Peyer's patch (tissue), 4 donors: ENCODE results near the gene CREG1. TPM values are rescaled to one million over a fixed set of nuclear protein-coding genes. Genes with fewer than 3 reads are reported as not detected.
"Not testable (repeated sequence)": the region's sequence is repeated elsewhere in the genome, so short reads cannot be mapped to it uniquely, and the experiment has no call there.

Experiments
- DNase-seq, 3 donors: peaks; one replicate each; pipeline ENCODE4 v3.0.0-alpha.2; 2017 to 2019
- H3K27ac ChIP-seq, 4 donors: fragments of 200-600 bp; sonication (generic); one replicate each; pipeline ENCODE4 v1.5.1; 2016 to 2019
- H3K27me3 ChIP-seq, 2 donors: fragments of 200-600 bp; sonication (generic); one replicate each; pipeline ENCODE4 v1.5.1; 2019
- H3K36me3 ChIP-seq, 3 donors: fragments of 200-600 bp; sonication (generic); one replicate each; pipeline ENCODE4 v1.5.1; 2016 to 2019
- H3K4me1 ChIP-seq, 4 donors: fragments of 200-600 bp; sonication (generic); one replicate each; pipeline ENCODE4 v1.5.1; 2016 to 2019
- H3K4me3 ChIP-seq, 4 donors: fragments of 200-600 bp; sonication (generic); 1 replicate in 3 of 4; 2 replicates in 1 of 4; pipeline ENCODE4 v1.5.1; 2016 to 2019; ENCODE audit warnings: mild to moderate bottlenecking in 1 of 4
- H3K9me3 ChIP-seq, 4 donors: fragments of 200-600 bp; sonication (generic); one replicate each; pipeline ENCODE4 v1.5.1; 2016 to 2019; ENCODE audit warnings: mild to moderate bottlenecking in 1 of 4
- POLR2A ChIP-seq, 2 donors: fragments of 450-650 bp; IDR thresholded peaks; one replicate each; pipeline ENCODE4 v1.5.1; 2017; ENCODE audit warnings: antibody characterized with exemption in 2 of 2, mild to moderate bottlenecking in 2 of 2, moderate library complexity in 2 of 2
- total RNA-seq, 4 donors: library from RNA; depleted of rRNA; stranded (reverse); fragments of >200 nt; gene quantifications; one replicate each; pipeline ENCODE4 v1.1.0, GENCODE V29; 2016
- TF ChIP-seq, protein P1 (sequence below), 6 experiments: fragments of 450-650 bp in 4 of 6; fragments of 200-600 bp in 2 of 6; sonication (generic) in 1 of 6; IDR thresholded peaks; one replicate each; pipeline ENCODE4 v1.5.1; 2017 to 2019; ENCODE audit warnings: antibody characterized with exemption in 6 of 6, mild to moderate bottlenecking in 3 of 6, moderate library complexity in 1 of 6

The CREG1 gene
- total RNA-seq, 4 donors from 2014 or later, result 50.3 to 80.3 (median 67.6) TPM

DNA sequence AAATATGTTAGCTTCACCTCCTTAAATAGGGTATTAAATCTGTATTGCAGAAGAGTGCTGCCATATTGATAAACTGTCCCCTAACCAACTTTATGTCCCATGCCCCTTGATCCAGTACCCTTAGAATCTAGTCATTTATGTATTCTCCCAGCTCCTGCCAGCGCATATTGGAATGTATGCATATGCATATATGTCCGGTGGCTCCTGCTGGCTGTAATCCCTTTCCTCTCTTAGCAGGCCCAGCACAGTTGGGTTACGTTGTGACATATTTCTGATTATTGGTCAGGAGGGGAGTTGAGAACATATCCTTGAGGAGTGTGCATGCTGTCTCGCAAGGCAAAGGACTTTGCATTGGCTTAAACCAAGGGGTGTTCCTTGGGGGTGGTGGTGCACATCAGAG lies 29.2 kb upstream of the CREG1 start:
- H3K27ac ChIP-seq, result no peak overlapping the region
- no peaks in the 10 kb centered on the region for H3K27me3 ChIP-seq
- TF ChIP-seq, protein P1, sequence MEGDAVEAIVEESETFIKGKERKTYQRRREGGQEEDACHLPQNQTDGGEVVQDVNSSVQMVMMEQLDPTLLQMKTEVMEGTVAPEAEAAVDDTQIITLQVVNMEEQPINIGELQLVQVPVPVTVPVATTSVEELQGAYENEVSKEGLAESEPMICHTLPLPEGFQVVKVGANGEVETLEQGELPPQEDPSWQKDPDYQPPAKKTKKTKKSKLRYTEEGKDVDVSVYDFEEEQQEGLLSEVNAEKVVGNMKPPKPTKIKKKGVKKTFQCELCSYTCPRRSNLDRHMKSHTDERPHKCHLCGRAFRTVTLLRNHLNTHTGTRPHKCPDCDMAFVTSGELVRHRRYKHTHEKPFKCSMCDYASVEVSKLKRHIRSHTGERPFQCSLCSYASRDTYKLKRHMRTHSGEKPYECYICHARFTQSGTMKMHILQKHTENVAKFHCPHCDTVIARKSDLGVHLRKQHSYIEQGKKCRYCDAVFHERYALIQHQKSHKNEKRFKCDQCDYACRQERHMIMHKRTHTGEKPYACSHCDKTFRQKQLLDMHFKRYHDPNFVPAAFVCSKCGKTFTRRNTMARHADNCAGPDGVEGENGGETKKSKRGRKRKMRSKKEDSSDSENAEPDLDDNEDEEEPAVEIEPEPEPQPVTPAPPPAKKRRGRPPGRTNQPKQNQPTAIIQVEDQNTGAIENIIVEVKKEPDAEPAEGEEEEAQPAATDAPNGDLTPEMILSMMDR (IDR thresholded peaks at IDR 0.05), result no peak
- TF ChIP-seq POLR2A (IDR thresholded peaks at IDR 0.05), result no peak
- H3K9me3 ChIP-seq, result no peaks in the 10 kb centered on the region
- H3K36me3 ChIP-seq, result no peaks in the 10 kb centered on the region
- H3K4me1 ChIP-seq, result no peaks in the 10 kb centered on the region
- DNase-seq, result no peak
- H3K4me3 ChIP-seq, result no peak overlapping the region

DNA sequence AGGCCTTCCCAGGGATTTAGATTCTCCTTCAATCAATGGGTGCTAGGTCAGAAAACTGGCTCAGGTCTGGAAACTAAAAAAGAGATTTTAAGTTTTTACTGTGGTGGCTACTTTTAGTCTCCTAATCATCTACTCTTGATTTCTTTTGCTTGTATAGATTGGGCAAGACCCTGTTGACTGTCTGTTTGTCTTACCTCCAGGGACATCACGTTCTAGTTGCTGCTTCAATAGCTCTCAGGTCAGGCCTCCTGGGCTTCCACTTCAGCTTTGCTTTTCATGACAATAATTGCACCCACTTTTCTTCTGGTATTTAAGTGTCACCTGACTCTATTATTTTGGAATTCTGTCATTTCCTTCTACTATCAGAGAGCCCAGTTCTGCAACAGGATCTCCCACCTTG lies 28.5 kb upstream of the CREG1 start:
- no peak overlapping the region for H3K4me3 ChIP-seq
- DNase-seq, result no peak
- no peaks in the 10 kb centered on the region for H3K9me3 ChIP-seq
- H3K27ac ChIP-seq, result no peak overlapping the region
- H3K36me3 ChIP-seq, result no peaks in the 10 kb centered on the region
- TF ChIP-seq, protein P1 (IDR thresholded peaks at IDR 0.05), result no peak
- no peak for TF ChIP-seq POLR2A (IDR thresholded peaks at IDR 0.05)
- H3K4me1 ChIP-seq, result no peaks in the 10 kb centered on the region
- H3K27me3 ChIP-seq, result no peaks in the 10 kb centered on the region

DNA sequence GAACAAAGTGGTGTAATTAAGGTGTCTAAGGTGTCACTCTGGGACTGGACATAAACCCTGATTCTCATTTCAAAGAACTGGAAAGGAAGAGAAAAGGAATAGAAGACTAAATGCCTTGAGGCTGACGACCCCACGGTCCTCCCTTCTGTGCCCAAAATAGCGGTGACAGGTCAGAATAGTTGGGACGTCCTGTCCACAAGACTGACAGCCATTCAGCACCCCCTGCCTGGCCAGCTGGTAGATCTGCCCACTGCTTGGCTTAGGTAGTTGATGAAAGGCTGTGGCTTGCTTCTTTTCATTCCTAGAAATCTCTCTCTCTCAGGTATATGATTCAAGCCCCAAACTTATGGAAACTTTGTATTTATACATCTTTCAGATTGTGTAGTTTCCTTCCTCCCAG lies 26.4 kb upstream of the CREG1 start:
- Histone ChIP-seq H3K9me3 (no peaks in the 10 kb centered on the region), H3K36me3 (no peaks in the 10 kb centered on the region), H3K4me3 (no peak overlapping the region), H3K4me1 (no peaks in the 10 kb centered on the region), H3K27me3 (no peaks in the 10 kb centered on the region), H3K27ac (no peak overlapping the region)
- DNase-seq, result no peak
- TF ChIP-seq, protein P1 (IDR thresholded peaks at IDR 0.05), result no peak
- no peak for TF ChIP-seq POLR2A (IDR thresholded peaks at IDR 0.05)

DNA sequence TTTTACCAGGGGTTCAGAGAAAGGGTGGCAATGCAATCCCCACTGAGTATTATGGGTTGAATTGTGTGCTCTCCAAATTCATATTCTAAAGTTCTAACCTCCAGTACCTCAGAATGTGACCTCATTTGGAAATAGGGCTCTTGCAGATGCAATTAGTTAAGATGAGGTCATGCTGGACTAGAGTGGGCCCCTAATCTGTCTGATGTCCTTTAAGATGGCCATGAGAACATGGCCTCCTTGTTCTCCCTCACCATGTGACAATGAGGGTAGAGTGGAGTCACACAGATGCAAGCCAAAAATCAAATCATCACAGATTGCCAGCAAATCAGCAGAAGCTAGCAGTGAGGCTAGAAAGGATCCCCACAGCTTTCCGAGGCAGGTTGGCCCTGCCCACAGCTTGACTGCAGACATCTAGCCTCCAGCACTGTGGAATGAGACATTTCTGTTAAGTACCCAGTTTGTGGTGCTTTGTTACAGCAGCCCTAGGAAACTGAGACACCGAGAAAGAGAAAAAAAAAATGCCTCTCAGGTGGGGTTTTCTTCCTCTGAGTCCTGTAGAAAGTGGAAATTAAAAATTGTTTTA lies 25.5 kb upstream of the CREG1 start:
- TF ChIP-seq POLR2A (IDR thresholded peaks at IDR 0.05), result no peak
- TF ChIP-seq, protein P1 (IDR thresholded peaks at IDR 0.05), result no peak
- no peaks in the 10 kb centered on the region for H3K4me1 ChIP-seq
- no peaks in the 10 kb centered on the region for H3K36me3 ChIP-seq
- H3K27ac ChIP-seq, result no peak overlapping the region
- H3K27me3 ChIP-seq, result no peaks in the 10 kb centered on the region
- H3K9me3 ChIP-seq, result no peaks in the 10 kb centered on the region
- no peak for DNase-seq
- no peak overlapping the region for H3K4me3 ChIP-seq

DNA sequence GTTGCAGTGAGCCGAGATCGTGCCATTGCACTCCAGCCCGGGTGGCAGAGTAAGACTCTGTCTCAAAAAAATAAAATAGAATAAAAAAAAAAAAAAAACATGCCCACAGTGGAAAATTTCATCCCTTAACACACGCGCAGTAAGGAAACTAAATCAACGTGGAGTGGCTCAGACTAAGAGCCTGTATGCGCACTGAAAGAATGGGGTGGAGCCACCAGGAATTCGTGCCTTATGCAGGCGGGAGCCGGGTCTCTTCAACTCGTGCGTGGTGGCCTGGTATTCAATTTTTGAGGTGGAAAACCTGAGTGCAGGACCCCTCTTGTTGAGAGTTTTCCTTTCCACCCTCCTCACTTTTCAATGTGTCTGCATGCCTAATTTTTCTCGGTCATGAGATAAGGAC lies 22.1 kb upstream of the CREG1 start:
- TF ChIP-seq, protein P1 (IDR thresholded peaks at IDR 0.05), result no peak
- no peak for TF ChIP-seq POLR2A (IDR thresholded peaks at IDR 0.05)
- Histone ChIP-seq H3K27ac (no peak overlapping the region), H3K4me1 (no peaks in the 10 kb centered on the region)

DNA sequence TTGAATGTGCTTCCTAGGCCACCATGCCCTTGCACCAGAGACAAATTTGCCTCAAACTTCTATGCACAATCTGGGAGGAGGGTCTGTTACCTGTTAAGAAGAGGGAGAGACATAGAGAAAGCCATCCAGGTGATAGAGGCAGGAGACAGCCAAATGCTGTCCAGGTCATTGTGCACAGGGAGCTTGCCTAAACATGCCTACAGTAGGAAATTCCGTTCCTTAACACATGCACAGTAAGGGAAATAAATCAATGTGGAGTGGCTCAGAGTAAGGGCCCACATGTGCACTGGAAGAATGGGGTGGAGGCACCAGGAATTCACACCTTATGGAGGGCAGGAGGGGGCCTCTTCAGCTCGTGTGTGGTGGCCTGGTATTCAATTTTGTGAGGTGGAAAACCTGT lies 19.5 kb upstream of the CREG1 start:
- no peak for DNase-seq
- no peaks in the 10 kb centered on the region for H3K4me1 ChIP-seq
- H3K27me3 ChIP-seq, result no peaks in the 10 kb centered on the region
- no peak overlapping the region for H3K4me3 ChIP-seq
- H3K27ac ChIP-seq, result no peak overlapping the region
- no peaks in the 10 kb centered on the region for H3K36me3 ChIP-seq
- H3K9me3 ChIP-seq, result no peaks in the 10 kb centered on the region
- TF ChIP-seq POLR2A (IDR thresholded peaks at IDR 0.05), result no peak
- TF ChIP-seq, protein P1 (IDR thresholded peaks at IDR 0.05), result no peak

More for the DNA sequence above, 22.1 kb upstream of the CREG1 start:
- no peak overlapping the region for H3K4me3 ChIP-seq
- no peaks in the 10 kb centered on the region for H3K9me3 ChIP-seq
- no peaks in the 10 kb centered on the region for H3K27me3 ChIP-seq
- H3K36me3 ChIP-seq, result no peaks in the 10 kb centered on the region
- no peak for DNase-seq

DNA sequence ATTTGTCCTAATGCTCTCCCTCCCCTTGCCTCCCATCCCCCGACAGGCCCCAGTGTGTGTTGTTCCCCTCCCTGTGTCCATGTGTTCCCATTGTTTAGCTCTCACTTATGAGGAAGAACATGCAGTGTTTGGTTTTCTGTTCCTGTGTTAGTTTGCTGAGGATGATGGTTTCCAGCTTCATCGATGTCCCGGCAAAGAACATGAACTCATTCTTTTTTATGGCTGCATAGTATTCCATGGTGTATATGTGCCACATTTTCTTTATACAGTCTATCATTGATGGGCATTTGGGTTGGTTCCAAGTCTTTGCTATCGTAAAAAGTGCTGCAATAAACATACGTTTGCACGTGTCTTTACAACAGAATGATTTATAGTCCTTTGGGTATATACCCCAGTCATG lies 17.1 kb upstream of the CREG1 start:
- not testable (repeated sequence) for H3K27ac ChIP-seq, H3K9me3 ChIP-seq, H3K27me3 ChIP-seq, H3K4me3 ChIP-seq, H3K36me3 ChIP-seq, DNase-seq, H3K4me1 ChIP-seq
